Ovary (tissue), 9 donors: ENCODE results near the gene MCFD2. TPM values are rescaled to one million over a fixed set of nuclear protein-coding genes. Genes with fewer than 3 reads are reported as not detected.

Experiments used
- DNase-seq, 5 donors: peaks; one replicate each; pipeline ENCODE4 v3.0.0-alpha.2; 2019 to 2020
- H3K27ac ChIP-seq, 2 donors: fragments of 200-600 bp; one replicate each; pipeline versions ENCODE4 v1.5.1 to v1.8.0; 2019 to 2022
- H3K27me3 ChIP-seq: fragments of 200-600 bp; one replicate; pipeline ENCODE4 v1.8.0; 2022
- H3K36me3 ChIP-seq: fragments of 200-600 bp; sonication (generic); one replicate; pipeline ENCODE4 v1.5.1; 2019
- H3K4me1 ChIP-seq: one replicate; pipeline ENCODE4 v1.8.1; 2013; ENCODE audit warnings: mild to moderate bottlenecking, moderate library complexity; ENCODE audit not compliant: insufficient read depth
- H3K4me3 ChIP-seq: fragments of 200-600 bp; sonication (generic); one replicate; pipeline ENCODE4 v1.5.1; 2017
- H3K9me3 ChIP-seq, 2 donors: fragments of 200-600 bp in 1 of 2; sonication (generic) in 1 of 2; one replicate each; pipeline versions ENCODE4 v1.5.1 to v1.8.1; 2013 to 2019; ENCODE audit warnings: mild to moderate bottlenecking in 1 of 2, moderate library complexity in 1 of 2
- CTCF ChIP-seq, 3 donors: fragments of 450-650 bp in 2 of 3; fragments of 200-600 bp in 1 of 3; IDR thresholded peaks; one replicate each; pipeline versions ENCODE4 v1.5.1 to v1.8.0; 2016 to 2022; ENCODE audit warnings: antibody characterized with exemption in 3 of 3, mild to moderate bottlenecking in 1 of 3
- EP300 ChIP-seq: sonication (generic); formaldehyde crosslinking; IDR thresholded peaks from one replicate; pipeline ENCODE4 v1.6.1; 2017; ENCODE audit warnings: antibody characterized with exemption
- POLR2A ChIP-seq: fragments of 450-650 bp; IDR thresholded peaks from one replicate; pipeline ENCODE4 v1.6.1; 2017; ENCODE audit warnings: antibody characterized with exemption, mild to moderate bottlenecking, moderate library complexity
- WGBS, 3 donors: extraction: QIAGEN DNeasy Blood & Tissue Kit in 1 of 3; methylation state at CpG; one replicate each; pipeline versions ENCODE4 v1.1.5 to v1.1.7; 2013 to 2017; 5-methylcytosine and 5-hydroxymethylcytosine counted together
- intact Hi-C, 4 donors: fragments of 100-400 bp; cut with DNase I; formaldehyde crosslinking; loops; one replicate each; pipeline versions ENCODE4 v1.11.0 to v1.15.1; 2022 to 2023
- polyA plus RNA-seq, 2 donors: library from polyadenylated mRNA; stranded (reverse); fragments of 200-250 nt in 1 of 2; fragments of 350-450 nt in 1 of 2; fragmentation: Illumina TruSeq in 1 of 2; extraction: RNeasy Lipid Tissue Mini Kit (QIAGEN cat#74804) in 1 of 2; gene quantifications; one replicate each; pipeline ENCODE4 v1.2.3, GENCODE V29; 2013 to 2014
- total RNA-seq, 7 donors: library from RNA; depleted of rRNA in 2 of 7; stranded (reverse); fragments of >200 nt in 2 of 7; fragmentation: NEBNext Ultra II Directional in 3 of 7; extraction: Animal tissue kit (Norgen Biotek cat#: 25700) in 3 of 7; gene quantifications; one replicate each; pipeline versions ENCODE4 v1.1.0 to v1.2.4, GENCODE V29; 2016 to 2023
- donor health status: DM: no; HTN: no; CAD: no; lungs with moderate emphysema.
- donor health status: DM: no; HTN: no; CAD: no.
- donor health status: Bipolar disorder and iron deficiency.
- donor health status: DM: yes; HTN: yes; CAD: no.
- donor health status: DM: no; HTN: no; CAD: no.
- donor health status: DM: yes; HTN: yes; CAD: no.

Gene MCFD2
- total and polyA plus RNA-seq, 9 donors = 62.8 to 176 (median 134) TPM

- no peak overlapping the region for H3K27ac ChIP-seq
- intact Hi-C loops = no loop called here
- TF ChIP-seq POLR2A (no peak), CTCF (IDR thresholded peaks at IDR 0.05) (no peak), EP300 (no peak)
- 82 to 95% (median 88%) methylated on average over 13 of the region's 13 CpGs for whole genome bisulfite sequencing, 3 donors
- no peaks in the 10 kb centered on the region for H3K9me3 ChIP-seq
- no peaks in the 10 kb centered on the region for H3K27me3 ChIP-seq
- no peaks in the 10 kb centered on the region for H3K36me3 ChIP-seq
- peaks cover 14% of the 10 kb centered on the region for H3K4me1 ChIP-seq
- peak in 2 of 5 donors; percentile 15 to 25 for DNase-seq
- H3K4me3 ChIP-seq = no peak overlapping the region
Measured at GRCh38 chr2:46857871-46858701, 57.5 kb downstream of the MCFD2 start.

DNA sequence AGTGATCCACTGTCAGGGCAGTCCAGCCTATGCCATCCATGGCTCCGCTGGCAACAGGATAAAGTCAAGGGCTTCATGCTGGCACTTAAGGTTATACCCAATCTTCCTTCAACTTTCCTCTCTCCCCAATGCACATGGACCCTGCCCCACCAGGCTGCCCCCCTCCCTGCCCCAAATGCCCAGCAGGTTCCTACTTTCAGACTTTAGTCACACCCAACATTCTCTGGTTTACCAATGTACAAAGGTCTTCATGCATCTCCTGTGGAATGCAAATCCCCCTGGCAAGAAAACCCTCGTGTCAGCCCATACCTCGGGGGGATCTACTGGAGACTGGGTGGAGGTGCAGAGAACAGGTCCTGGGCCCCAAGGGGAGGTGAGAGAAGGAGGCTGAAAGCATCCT lies 59.3 kb downstream of the MCFD2 start:
- peak overlapping the region; percentile 23 to 71 for H3K27ac ChIP-seq
- 93 to 98% (median 95%) methylated on average over 3 of the region's 3 CpGs for WGBS, 3 donors
- TF ChIP-seq POLR2A = no peak
- no peak for TF ChIP-seq EP300
- TF ChIP-seq CTCF (IDR thresholded peaks at IDR 0.05) = no peak
- no peak overlapping the region for H3K4me3 ChIP-seq
- peaks cover 12% of the 10 kb centered on the region for H3K4me1 ChIP-seq
- H3K36me3 ChIP-seq = no peaks in the 10 kb centered on the region
- intact Hi-C loops = no loop called here
- no peaks in the 10 kb centered on the region for H3K9me3 ChIP-seq
- H3K27me3 ChIP-seq = no peaks in the 10 kb centered on the region
- no peak for DNase-seq

- 64 to 89% (median 84%) methylated on average over 1 of the region's 1 CpG for WGBS, 3 donors
- Histone ChIP-seq H3K27me3 (no peaks in the 10 kb centered on the region), H3K4me3 (no peak overlapping the region), H3K4me1 (peaks cover 17% of the 10 kb centered on the region), H3K9me3 (no peaks in the 10 kb centered on the region), H3K27ac (peak overlapping the region; percentile 23 to 71), H3K36me3 (no peaks in the 10 kb centered on the region)
- intact Hi-C loops = no loop called here
- TF ChIP-seq POLR2A = no peak
- no peak for TF ChIP-seq EP300
- no peak for DNase-seq
Measured at GRCh38 chr2:46855805-46856204, 59.8 kb downstream of the MCFD2 start.

DNA sequence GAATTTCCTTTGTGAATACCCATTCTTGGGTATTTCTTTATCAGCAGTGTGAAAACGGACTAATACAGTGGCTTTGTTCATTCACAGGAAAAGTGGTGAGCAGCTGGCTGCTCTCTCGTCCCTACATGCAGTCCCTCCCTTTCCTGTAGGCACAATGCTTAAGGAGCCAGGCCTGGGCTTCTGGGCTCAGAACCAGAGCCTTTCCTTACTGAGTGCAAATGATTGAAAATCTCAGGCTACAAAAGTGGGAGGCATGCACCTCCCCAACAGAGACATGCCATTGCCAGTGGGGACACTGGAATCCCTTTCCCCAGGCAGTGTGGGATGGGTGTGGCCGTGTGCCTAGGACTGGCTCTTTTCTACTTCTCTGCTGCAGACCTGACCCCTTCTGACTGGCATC lies 61.3 kb downstream of the MCFD2 start:
- H3K4me1 ChIP-seq = peaks cover 31% of the 10 kb centered on the region
- no peak for TF ChIP-seq CTCF (IDR thresholded peaks at IDR 0.05)
- no peak for TF ChIP-seq POLR2A
- TF ChIP-seq EP300 = no peak
- no peak overlapping the region for H3K4me3 ChIP-seq
- DNase-seq = no peak
- peak overlapping the region; percentile 70 to 75 for H3K27ac ChIP-seq
- H3K36me3 ChIP-seq = no peaks in the 10 kb centered on the region
- H3K27me3 ChIP-seq = no peaks in the 10 kb centered on the region
- H3K9me3 ChIP-seq = no peaks in the 10 kb centered on the region
- intact Hi-C loops = no loop called here
- WGBS, 3 donors = 50 to 68% (median 58%) methylated on average over 3 of the region's 3 CpGs

- Histone ChIP-seq H3K27ac (peak overlapping the region in 1 of 2 donors; percentile 29), H3K27me3 (no peaks in the 10 kb centered on the region), H3K4me3 (no peak overlapping the region), H3K9me3 (no peaks in the 10 kb centered on the region), H3K4me1 (peaks cover 44% of the 10 kb centered on the region), H3K36me3 (no peaks in the 10 kb centered on the region)
- DNase-seq = no peak
- intact Hi-C loops = no loop called here
- TF ChIP-seq CTCF (IDR thresholded peaks at IDR 0.05) (no peak), EP300 (no peak), POLR2A (no peak)
- 85 to 91% (median 89%) methylated on average over 1 of the region's 1 CpG for WGBS, 3 donors
Measured at GRCh38 chr2:46852598-46852997, 63.0 kb downstream of the MCFD2 start.
